Measurements from ENCODE around the gene RAB22A. TPM values are rescaled to one million over a fixed set of nuclear protein-coding genes. Genes with fewer than 3 reads are reported as not detected.
A peak's percentile ranks its signal among the peaks of the same experiment; 100 is the strongest.
"Not testable (repeated sequence)": the region's sequence is repeated elsewhere in the genome, so short reads cannot be mapped to it uniquely, and the experiment has no call there.

Gene RAB22A
- total RNA-seq, 3 donors from 2014 or later (not counting 1 experiment from before 2014, with no cell fraction given), result 19.6 to 29.8 (median 28.6) TPM

- DNase-seq (no peak), ATAC-seq (peak in 1 of 3 donors; percentile 27)
- Mint-ChIP-seq H3K9me3 (no peaks in the 10 kb centered on the region), H3K36me3 (no peaks in the 10 kb centered on the region), H3K4me1 (peaks cover 28 to 37% of the 10 kb centered on the region in 2 donors), H3K4me3 (no peak overlapping the region), H3K27ac (peak overlapping the region; percentile 82 to 88), H3K27me3 (ENCODE audit: low read depth in 2 of 2) (no peaks in the 10 kb centered on the region)
- H3K4me3 ChIP-seq (ENCODE audit: low read length), result no peak overlapping the region
- no CpG with 5 or more reads among the region's 4 CpGs for WGBS (ENCODE audit: insufficient coverage)
- H3K9me3 ChIP-seq (ENCODE audit: control insufficient read depth, insufficient read depth, low read length), result no peaks in the 10 kb centered on the region
- TF ChIP-seq, protein P1, sequence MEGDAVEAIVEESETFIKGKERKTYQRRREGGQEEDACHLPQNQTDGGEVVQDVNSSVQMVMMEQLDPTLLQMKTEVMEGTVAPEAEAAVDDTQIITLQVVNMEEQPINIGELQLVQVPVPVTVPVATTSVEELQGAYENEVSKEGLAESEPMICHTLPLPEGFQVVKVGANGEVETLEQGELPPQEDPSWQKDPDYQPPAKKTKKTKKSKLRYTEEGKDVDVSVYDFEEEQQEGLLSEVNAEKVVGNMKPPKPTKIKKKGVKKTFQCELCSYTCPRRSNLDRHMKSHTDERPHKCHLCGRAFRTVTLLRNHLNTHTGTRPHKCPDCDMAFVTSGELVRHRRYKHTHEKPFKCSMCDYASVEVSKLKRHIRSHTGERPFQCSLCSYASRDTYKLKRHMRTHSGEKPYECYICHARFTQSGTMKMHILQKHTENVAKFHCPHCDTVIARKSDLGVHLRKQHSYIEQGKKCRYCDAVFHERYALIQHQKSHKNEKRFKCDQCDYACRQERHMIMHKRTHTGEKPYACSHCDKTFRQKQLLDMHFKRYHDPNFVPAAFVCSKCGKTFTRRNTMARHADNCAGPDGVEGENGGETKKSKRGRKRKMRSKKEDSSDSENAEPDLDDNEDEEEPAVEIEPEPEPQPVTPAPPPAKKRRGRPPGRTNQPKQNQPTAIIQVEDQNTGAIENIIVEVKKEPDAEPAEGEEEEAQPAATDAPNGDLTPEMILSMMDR (IDR thresholded peaks at IDR 0.05), result no peak
- peaks cover 11% of the 10 kb centered on the region for H3K4me1 ChIP-seq (ENCODE audit: control insufficient read depth, insufficient read depth, low read length)
- intact Hi-C loops (cut with micrococcal nuclease), result no loop called here
- H3K36me3 ChIP-seq (ENCODE audit: control insufficient read depth, insufficient read depth, low read length), result no peaks in the 10 kb centered on the region
- no peak overlapping the region for H3K27ac ChIP-seq (ENCODE audit: low read length)
- H3K27me3 ChIP-seq (ENCODE audit: control insufficient read depth, insufficient read depth, low read length), result no peaks in the 10 kb centered on the region
These were observed 97.8 kb downstream of the RAB22A start for GRCh38 chr20:58407201-58407873.

GRCh38 chr20:58407966-58408557 is 98.5 kb downstream of the RAB22A start:
- no peaks in the 10 kb centered on the region for H3K36me3 ChIP-seq (ENCODE audit: control insufficient read depth, insufficient read depth, low read length)
- H3K9me3 ChIP-seq (ENCODE audit: control insufficient read depth, insufficient read depth, low read length), result no peaks in the 10 kb centered on the region
- ATAC-seq (peak; percentile 63 to 79 (median 66)), DNase-seq (peak in 1 of 2 donors; percentile 51)
- peaks cover 28 to 37% of the 10 kb centered on the region in 2 donors for H3K4me1 Mint-ChIP-seq
- peak overlapping the region; percentile 77 for H3K4me3 Mint-ChIP-seq
- TF ChIP-seq, protein P1 (IDR thresholded peaks at IDR 0.05), result no peak
- H3K9me3 Mint-ChIP-seq, result no peaks in the 10 kb centered on the region
- peak overlapping the region; percentile 82 to 88 for H3K27ac Mint-ChIP-seq
- no peaks in the 10 kb centered on the region for H3K27me3 ChIP-seq (ENCODE audit: control insufficient read depth, insufficient read depth, low read length)
- no peaks in the 10 kb centered on the region for H3K36me3 Mint-ChIP-seq
- H3K4me1 ChIP-seq (ENCODE audit: control insufficient read depth, insufficient read depth, low read length), result peaks cover 6% of the 10 kb centered on the region
- no CpG with 5 or more reads among the region's 2 CpGs for WGBS (ENCODE audit: insufficient coverage)
- no peak overlapping the region for H3K4me3 ChIP-seq (ENCODE audit: low read length)
- intact Hi-C loops (cut with micrococcal nuclease), result no loop called here
- no peaks in the 10 kb centered on the region for H3K27me3 Mint-ChIP-seq (ENCODE audit: low read depth in 2 of 2)
- H3K27ac ChIP-seq (ENCODE audit: low read length), result peak overlapping the region; percentile 6

DNA sequence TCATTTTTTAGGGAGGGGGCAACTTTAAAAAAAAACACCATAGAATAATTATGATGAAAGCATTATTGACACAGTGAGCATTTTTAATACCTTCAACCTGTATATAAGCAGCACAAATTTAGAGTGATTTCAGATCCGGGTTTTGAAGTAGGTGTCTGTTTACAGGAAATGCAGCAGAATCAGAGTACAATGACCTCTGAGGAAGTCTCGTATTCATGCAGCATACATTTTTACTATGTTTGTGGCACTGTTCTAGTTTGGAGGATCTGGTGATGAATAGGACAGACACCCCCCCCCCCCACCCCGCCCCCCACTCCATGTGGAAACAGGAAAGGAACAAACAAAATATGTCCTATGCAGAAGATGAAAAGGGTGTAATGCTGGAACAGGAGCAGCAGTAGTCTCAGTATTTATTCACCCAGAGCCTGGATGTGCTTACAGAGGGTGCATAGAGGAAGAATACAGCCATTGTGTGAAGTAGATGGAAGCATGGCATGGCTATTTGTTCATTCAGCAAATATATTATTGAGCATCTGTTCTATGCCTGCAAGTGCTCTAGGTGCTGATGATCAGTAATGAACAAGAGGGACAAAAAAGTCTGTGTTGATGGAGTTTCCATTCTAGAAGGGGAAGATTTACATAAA is 99.2 kb downstream of the RAB22A start:
- Histone ChIP-seq H3K4me3 (ENCODE audit: low read length) (no peak overlapping the region), H3K9me3 (ENCODE audit: control insufficient read depth, insufficient read depth, low read length) (no peaks in the 10 kb centered on the region), H3K27me3 (ENCODE audit: control insufficient read depth, insufficient read depth, low read length) (no peaks in the 10 kb centered on the region), H3K27ac (ENCODE audit: low read length) (peak overlapping the region; percentile 8), H3K36me3 (ENCODE audit: control insufficient read depth, insufficient read depth, low read length) (no peaks in the 10 kb centered on the region), H3K4me1 (ENCODE audit: control insufficient read depth, insufficient read depth, low read length) (peaks cover 6% of the 10 kb centered on the region)
- TF ChIP-seq, protein P1 (IDR thresholded peaks at IDR 0.05), result no peak
- no peaks in the 10 kb centered on the region for H3K27me3 Mint-ChIP-seq (ENCODE audit: low read depth in 2 of 2)
- H3K4me3 Mint-ChIP-seq, result peak overlapping the region; percentile 77
- no peaks in the 10 kb centered on the region for H3K36me3 Mint-ChIP-seq
- ATAC-seq, result peak; percentile 64 to 79 (median 76)
- H3K4me1 Mint-ChIP-seq, result peaks cover 28 to 37% of the 10 kb centered on the region in 2 donors
- intact Hi-C loops (cut with micrococcal nuclease), result no loop called here
- H3K27ac Mint-ChIP-seq, result peak overlapping the region; percentile 82 to 88
- peak in 1 of 2 donors; percentile 53 for DNase-seq
- no CpG with 5 or more reads among the region's 3 CpGs for WGBS (ENCODE audit: insufficient coverage)
- H3K9me3 Mint-ChIP-seq, result no peaks in the 10 kb centered on the region

GRCh38 chr20:58414216-58414615 is 104.7 kb downstream of the RAB22A start:
- WGBS (ENCODE audit: insufficient coverage), result 97% methylated on average over 20 of the region's 35 CpGs
- H3K4me3 Mint-ChIP-seq; ATAC-seq; H3K27me3 ChIP-seq (ENCODE audit: control insufficient read depth, insufficient read depth, low read length); H3K36me3 Mint-ChIP-seq; H3K9me3 Mint-ChIP-seq; H3K4me1 ChIP-seq (ENCODE audit: control insufficient read depth, insufficient read depth, low read length); H3K27me3 Mint-ChIP-seq (ENCODE audit: low read depth in 2 of 2); H3K27ac Mint-ChIP-seq; H3K27ac ChIP-seq (ENCODE audit: low read length); H3K9me3 ChIP-seq (ENCODE audit: control insufficient read depth, insufficient read depth, low read length); intact Hi-C loops (cut with micrococcal nuclease); H3K36me3 ChIP-seq (ENCODE audit: control insufficient read depth, insufficient read depth, low read length); H3K4me3 ChIP-seq (ENCODE audit: low read length); DNase-seq: not testable (repeated sequence)
- H3K4me1 Mint-ChIP-seq, result peaks cover 35 to 44% of the 10 kb centered on the region in 2 donors

DNA sequence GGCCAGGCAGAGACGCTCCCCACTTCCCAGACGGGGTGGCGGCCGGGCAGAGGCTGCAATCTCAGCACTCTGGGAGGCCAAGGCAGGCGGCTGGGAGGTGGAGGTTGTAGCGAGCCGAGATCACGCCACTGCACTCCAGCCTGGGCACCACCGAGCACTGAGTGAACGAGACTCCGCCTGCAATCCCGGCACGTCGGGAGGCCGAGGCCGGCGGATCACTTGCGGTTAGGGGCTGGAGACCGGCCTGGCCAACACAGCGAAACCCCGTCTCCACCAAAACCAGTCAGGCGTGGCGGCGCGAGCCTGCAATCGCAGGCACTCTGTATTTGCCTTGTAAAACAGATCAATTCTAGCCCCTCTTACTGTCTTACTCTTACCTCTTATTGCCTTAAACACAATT is 105.3 kb downstream of the RAB22A start:
- ATAC-seq; H3K27ac ChIP-seq (ENCODE audit: low read length); H3K4me1 ChIP-seq (ENCODE audit: control insufficient read depth, insufficient read depth, low read length); DNase-seq; H3K4me3 Mint-ChIP-seq; H3K9me3 ChIP-seq (ENCODE audit: control insufficient read depth, insufficient read depth, low read length); intact Hi-C loops (cut with micrococcal nuclease); H3K4me3 ChIP-seq (ENCODE audit: low read length); H3K27me3 Mint-ChIP-seq (ENCODE audit: low read depth in 2 of 2); H3K36me3 ChIP-seq (ENCODE audit: control insufficient read depth, insufficient read depth, low read length); H3K36me3 Mint-ChIP-seq; H3K9me3 Mint-ChIP-seq; H3K27me3 ChIP-seq (ENCODE audit: control insufficient read depth, insufficient read depth, low read length): not testable (repeated sequence)
- peak overlapping the region in 1 of 2 donors; percentile 68 for H3K27ac Mint-ChIP-seq
- 95% methylated on average over 20 of the region's 26 CpGs for WGBS (ENCODE audit: insufficient coverage)
- peaks cover 29 to 38% of the 10 kb centered on the region in 2 donors for H3K4me1 Mint-ChIP-seq

All from natural killer cell (primary cell).